Measurements from ENCODE around the gene ICAM5. TPM values are rescaled to one million over a fixed set of nuclear protein-coding genes. Genes with fewer than 3 reads are reported as not detected.

The ICAM5 gene
- total and polyA plus RNA-seq, 9 of the 15 experiments (the other 6 are each of a cell fraction or from before 2014, with no cell fraction given): 0.10 to 114 (median 13.7) TPM

- TF ChIP-seq RBM34 (IDR thresholded peaks at IDR 0.05; ENCODE audit: borderline replicate concordance, insufficient read depth, low read length): no peak
- TF ChIP-seq, protein P1, sequence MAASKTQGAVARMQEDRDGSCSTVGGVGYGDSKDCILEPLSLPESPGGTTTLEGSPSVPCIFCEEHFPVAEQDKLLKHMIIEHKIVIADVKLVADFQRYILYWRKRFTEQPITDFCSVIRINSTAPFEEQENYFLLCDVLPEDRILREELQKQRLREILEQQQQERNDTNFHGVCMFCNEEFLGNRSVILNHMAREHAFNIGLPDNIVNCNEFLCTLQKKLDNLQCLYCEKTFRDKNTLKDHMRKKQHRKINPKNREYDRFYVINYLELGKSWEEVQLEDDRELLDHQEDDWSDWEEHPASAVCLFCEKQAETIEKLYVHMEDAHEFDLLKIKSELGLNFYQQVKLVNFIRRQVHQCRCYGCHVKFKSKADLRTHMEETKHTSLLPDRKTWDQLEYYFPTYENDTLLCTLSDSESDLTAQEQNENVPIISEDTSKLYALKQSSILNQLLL (CRISPR knock-in tag; IDR thresholded peaks at IDR 0.05; ENCODE audit: borderline replicate concordance): no peak
- no peak for TF ChIP-seq RBM39 (optimal IDR thresholded peaks at IDR 0.05; ENCODE audit: low read depth, low read length)
- TF ChIP-seq, protein P2, sequence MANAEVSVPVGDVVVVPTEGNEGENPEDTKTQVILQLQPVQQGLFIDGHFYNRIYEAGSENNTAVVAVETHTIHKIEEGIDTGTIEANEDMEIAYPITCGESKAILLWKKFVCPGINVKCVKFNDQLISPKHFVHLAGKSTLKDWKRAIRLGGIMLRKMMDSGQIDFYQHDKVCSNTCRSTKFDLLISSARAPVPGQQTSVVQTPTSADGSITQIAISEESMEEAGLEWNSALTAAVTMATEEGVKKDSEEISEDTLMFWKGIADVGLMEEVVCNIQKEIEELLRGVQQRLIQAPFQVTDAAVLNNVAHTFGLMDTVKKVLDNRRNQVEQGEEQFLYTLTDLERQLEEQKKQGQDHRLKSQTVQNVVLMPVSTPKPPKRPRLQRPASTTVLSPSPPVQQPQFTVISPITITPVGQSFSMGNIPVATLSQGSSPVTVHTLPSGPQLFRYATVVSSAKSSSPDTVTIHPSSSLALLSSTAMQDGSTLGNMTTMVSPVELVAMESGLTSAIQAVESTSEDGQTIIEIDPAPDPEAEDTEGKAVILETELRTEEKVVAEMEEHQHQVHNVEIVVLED (CRISPR knock-in tag; IDR thresholded peaks at IDR 0.05): no peak
- TF ChIP-seq, protein P3, sequence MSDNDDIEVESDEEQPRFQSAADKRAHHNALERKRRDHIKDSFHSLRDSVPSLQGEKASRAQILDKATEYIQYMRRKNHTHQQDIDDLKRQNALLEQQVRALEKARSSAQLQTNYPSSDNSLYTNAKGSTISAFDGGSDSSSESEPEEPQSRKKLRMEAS (CRISPR knock-in tag; IDR thresholded peaks at IDR 0.05): peak; percentile 65
- TF ChIP-seq THRAP3 (IDR thresholded peaks at IDR 0.05; ENCODE audit: borderline replicate concordance): no peak
- TF ChIP-seq, protein P4, sequence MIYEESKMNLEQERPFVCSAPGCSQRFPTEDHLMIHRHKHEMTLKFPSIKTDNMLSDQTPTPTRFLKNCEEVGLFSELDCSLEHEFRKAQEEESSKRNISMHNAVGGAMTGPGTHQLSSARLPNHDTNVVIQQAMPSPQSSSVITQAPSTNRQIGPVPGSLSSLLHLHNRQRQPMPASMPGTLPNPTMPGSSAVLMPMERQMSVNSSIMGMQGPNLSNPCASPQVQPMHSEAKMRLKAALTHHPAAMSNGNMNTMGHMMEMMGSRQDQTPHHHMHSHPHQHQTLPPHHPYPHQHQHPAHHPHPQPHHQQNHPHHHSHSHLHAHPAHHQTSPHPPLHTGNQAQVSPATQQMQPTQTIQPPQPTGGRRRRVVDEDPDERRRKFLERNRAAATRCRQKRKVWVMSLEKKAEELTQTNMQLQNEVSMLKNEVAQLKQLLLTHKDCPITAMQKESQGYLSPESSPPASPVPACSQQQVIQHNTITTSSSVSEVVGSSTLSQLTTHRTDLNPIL (CRISPR knock-in tag; IDR thresholded peaks at IDR 0.05): no peak
- TF ChIP-seq ZNF274 (IDR thresholded peaks at IDR 0.05; ENCODE audit: borderline replicate concordance, low read depth, low read length): no peak
- TF ChIP-seq POLR2AphosphoS5 (IDR thresholded peaks at IDR 0.05; ENCODE audit: control insufficient read depth, insufficient read depth, low read depth, low read length): no peak
- TF ChIP-seq IRF1 (CRISPR knock-in tag; IDR thresholded peaks at IDR 0.05; ENCODE audit: borderline replicate concordance): no peak
- no peak for TF ChIP-seq CBX5 (IDR thresholded peaks at IDR 0.05; ENCODE audit: borderline replicate concordance, low read depth)
- TF ChIP-seq NFE2L1 (tag; IDR thresholded peaks at IDR 0.05; ENCODE audit: borderline replicate concordance, low read depth): no peak
- no peak for TF ChIP-seq ZNF436 (CRISPR knock-in tag; IDR thresholded peaks at IDR 0.05)
- TF ChIP-seq PHTF2 (CRISPR knock-in tag; IDR thresholded peaks at IDR 0.05): no peak
- TF ChIP-seq, protein P5, sequence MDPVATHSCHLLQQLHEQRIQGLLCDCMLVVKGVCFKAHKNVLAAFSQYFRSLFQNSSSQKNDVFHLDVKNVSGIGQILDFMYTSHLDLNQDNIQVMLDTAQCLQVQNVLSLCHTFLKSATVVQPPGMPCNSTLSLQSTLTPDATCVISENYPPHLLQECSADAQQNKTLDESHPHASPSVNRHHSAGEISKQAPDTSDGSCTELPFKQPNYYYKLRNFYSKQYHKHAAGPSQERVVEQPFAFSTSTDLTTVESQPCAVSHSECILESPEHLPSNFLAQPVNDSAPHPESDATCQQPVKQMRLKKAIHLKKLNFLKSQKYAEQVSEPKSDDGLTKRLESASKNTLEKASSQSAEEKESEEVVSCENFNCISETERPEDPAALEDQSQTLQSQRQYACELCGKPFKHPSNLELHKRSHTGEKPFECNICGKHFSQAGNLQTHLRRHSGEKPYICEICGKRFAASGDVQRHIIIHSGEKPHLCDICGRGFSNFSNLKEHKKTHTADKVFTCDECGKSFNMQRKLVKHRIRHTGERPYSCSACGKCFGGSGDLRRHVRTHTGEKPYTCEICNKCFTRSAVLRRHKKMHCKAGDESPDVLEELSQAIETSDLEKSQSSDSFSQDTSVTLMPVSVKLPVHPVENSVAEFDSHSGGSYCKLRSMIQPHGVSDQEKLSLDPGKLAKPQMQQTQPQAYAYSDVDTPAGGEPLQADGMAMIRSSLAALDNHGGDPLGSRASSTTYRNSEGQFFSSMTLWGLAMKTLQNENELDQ (CRISPR knock-in tag; IDR thresholded peaks at IDR 0.05; ENCODE audit: borderline replicate concordance): no peak
- TF ChIP-seq PPARD (CRISPR knock-in tag; IDR thresholded peaks at IDR 0.05): no peak
- TF ChIP-seq NRF1 (conservative IDR thresholded peaks at IDR 0.05 in 1 of 2, IDR thresholded peaks at IDR 0.05 in 1 of 2): peak; percentile 19 to 40; a peak in 2 of 4 replicates
- no peak for TF ChIP-seq PRMT5 (CRISPR knock-in tag; IDR thresholded peaks at IDR 0.05)
These were observed 20.2 kb upstream of the ICAM5 start (continued) for GRCh38 chr19:10269333-10270179.

Data from K562 (cell line).